GM23338 (cell line): ENCODE measurements around the gene SOAT2.

Experiments used
- CTCF ChIP-seq, 2 experiments: fragments of 200-600 bp in 1 of 2; sonication (generic) in 1 of 2; conservative IDR thresholded peaks; 2 replicates each; pipeline versions ENCODE4 v1.5.1 to v1.6.1; 2016 to 2017; ENCODE audit warnings: antibody characterized with exemption in 2 of 2, low read depth in 2 of 2, mild to moderate bottlenecking in 2 of 2, moderate library complexity in 1 of 2
- POLR2AphosphoS5 ChIP-seq: IDR thresholded peaks from 2 replicates; pipeline ENCODE4 v1.6.1; 2016; ENCODE audit warnings: antibody characterized with exemption, low read depth

- TF ChIP-seq CTCF (conservative IDR thresholded peaks at IDR 0.05; ENCODE audit: low read depth in 2 of 2) (no peak), POLR2AphosphoS5 (no peak)
Observed at GRCh38 chr12:53147181-53147580, 43.9 kb downstream of the SOAT2 start.
